Lung (tissue), 12 donors: ENCODE measurements around the gene RALGPS1. TPM values are rescaled to one million over a fixed set of nuclear protein-coding genes. Genes with fewer than 3 reads are reported as not detected.

Source experiments
- ATAC-seq: fragments of 200-7000 bp; cut with Tn5 transposase; one replicate; pipeline ENCODE4 v1.9.1; 2020; ENCODE audit warnings: moderate number of reproducible peaks; ENCODE audit not compliant: insufficient read depth, low FRiP score
- DNase-seq, 3 donors: peaks; one replicate each; pipeline ENCODE4 v3.0.0-alpha.2; 2013 to 2017
- H3K27ac ChIP-seq, 2 donors: one replicate each; pipeline ENCODE4 v1.5.1; 2013; ENCODE audit warnings: mild to moderate bottlenecking in 2 of 2, moderate library complexity in 2 of 2, control low read depth in 1 of 2, inconsistent platforms in 1 of 2, low read depth in 1 of 2, low read length in 1 of 2
- H3K27me3 ChIP-seq, 3 donors: one replicate each; pipeline ENCODE4 v1.5.1; 2013; ENCODE audit warnings: low read length in 2 of 3; ENCODE audit not compliant: control insufficient read depth in 3 of 3, insufficient read depth in 3 of 3
- H3K36me3 ChIP-seq, 4 donors: one replicate each; pipeline ENCODE4 v1.5.1; 2013; ENCODE audit warnings: low read length in 4 of 4, mild to moderate bottlenecking in 1 of 4, moderate library complexity in 1 of 4; ENCODE audit not compliant: control insufficient read depth in 4 of 4, insufficient read depth in 4 of 4
- H3K4me1 ChIP-seq, 5 donors: one replicate each; pipeline ENCODE4 v1.5.1; 2013; ENCODE audit warnings: low read length in 5 of 5, mild to moderate bottlenecking in 2 of 5, moderate library complexity in 1 of 5; ENCODE audit not compliant: control insufficient read depth in 5 of 5, insufficient read depth in 5 of 5
- H3K4me3 ChIP-seq: one replicate; pipeline ENCODE4 v1.5.1; 2013; ENCODE audit warnings: mild to moderate bottlenecking, control low read depth, moderate library complexity
- H3K9ac ChIP-seq, 2 donors: one replicate each; pipeline ENCODE4 v1.5.1; 2013; ENCODE audit warnings: low read length in 2 of 2, control low read depth in 1 of 2; ENCODE audit not compliant: insufficient read depth in 1 of 2
- H3K9me3 ChIP-seq, 4 donors: one replicate each; pipeline ENCODE4 v1.5.1; 2013; ENCODE audit warnings: low read length in 3 of 4, mild to moderate bottlenecking in 1 of 4, moderate library complexity in 1 of 4; ENCODE audit not compliant: control insufficient read depth in 4 of 4, insufficient read depth in 3 of 4
- WGBS, 2 donors: extraction: QIAGEN DNeasy Blood & Tissue Kit; methylation state at CpG; one replicate each; pipeline ENCODE4 v1.1.7; 2013; 5-methylcytosine and 5-hydroxymethylcytosine counted together
- polyA plus RNA-seq, 2 donors: library from polyadenylated mRNA; stranded (reverse); fragments of 200-250 nt; gene quantifications; one replicate each; pipeline ENCODE4 v1.2.1, GENCODE V29; 2013
- total RNA-seq, 2 donors: library from RNA; depleted of rRNA in 1 of 2; stranded (reverse); fragments of >200 nt in 1 of 2; gene quantifications; one replicate each; pipeline ENCODE4 v1.2.1, GENCODE V29; 2014 to 2021
- TF ChIP-seq, protein P1 (sequence below): IDR thresholded peaks from 2 replicates; pipeline ENCODE4 v1.5.1; 2012; ENCODE audit warnings: mild to moderate bottlenecking; ENCODE audit errors: control extremely low read depth, extremely low read depth
- donor health status: control.
- donor health status: control.
- donor health status: Bipolar disorder and iron deficiency.
- donor health status: healthy.
- donor health status: DM: yes; HTN: yes; CAD: no.

The RALGPS1 gene
- total and polyA plus RNA-seq, 4 donors = 3.5 to 30.3 (median 11.9) TPM

DNA sequence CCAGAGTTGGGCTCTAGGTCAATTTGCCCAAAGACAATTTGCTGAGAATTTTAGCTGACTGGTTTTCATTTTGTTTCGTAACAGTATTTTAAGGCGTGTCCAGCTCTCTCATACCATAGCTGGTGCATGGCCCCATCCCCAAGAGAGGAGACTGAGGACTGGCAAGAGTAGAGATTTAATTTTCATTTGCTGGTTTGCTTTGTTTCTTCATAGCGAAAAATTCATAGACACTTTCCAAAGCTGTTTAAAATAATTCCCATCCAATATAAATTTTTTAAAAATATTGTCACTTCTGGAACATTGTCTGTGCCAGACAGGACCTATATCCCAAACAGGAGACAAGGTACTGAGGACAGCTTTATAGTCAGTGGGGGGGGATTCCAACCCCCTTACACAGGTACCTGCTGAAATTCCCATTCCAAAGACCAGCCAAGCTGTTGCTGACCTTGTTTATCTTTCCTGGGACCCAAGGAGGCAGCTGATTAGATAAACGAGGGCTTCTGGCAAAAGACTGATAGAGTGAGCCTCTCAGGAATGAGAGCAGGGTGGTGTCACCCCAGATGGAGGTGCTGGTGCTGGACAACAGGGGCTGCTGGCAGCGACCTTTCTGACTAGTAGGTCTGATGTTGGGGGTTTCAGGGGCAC is 214.6 kb downstream of the RALGPS1 start:
- TF ChIP-seq, protein P1, sequence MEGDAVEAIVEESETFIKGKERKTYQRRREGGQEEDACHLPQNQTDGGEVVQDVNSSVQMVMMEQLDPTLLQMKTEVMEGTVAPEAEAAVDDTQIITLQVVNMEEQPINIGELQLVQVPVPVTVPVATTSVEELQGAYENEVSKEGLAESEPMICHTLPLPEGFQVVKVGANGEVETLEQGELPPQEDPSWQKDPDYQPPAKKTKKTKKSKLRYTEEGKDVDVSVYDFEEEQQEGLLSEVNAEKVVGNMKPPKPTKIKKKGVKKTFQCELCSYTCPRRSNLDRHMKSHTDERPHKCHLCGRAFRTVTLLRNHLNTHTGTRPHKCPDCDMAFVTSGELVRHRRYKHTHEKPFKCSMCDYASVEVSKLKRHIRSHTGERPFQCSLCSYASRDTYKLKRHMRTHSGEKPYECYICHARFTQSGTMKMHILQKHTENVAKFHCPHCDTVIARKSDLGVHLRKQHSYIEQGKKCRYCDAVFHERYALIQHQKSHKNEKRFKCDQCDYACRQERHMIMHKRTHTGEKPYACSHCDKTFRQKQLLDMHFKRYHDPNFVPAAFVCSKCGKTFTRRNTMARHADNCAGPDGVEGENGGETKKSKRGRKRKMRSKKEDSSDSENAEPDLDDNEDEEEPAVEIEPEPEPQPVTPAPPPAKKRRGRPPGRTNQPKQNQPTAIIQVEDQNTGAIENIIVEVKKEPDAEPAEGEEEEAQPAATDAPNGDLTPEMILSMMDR = no peak
- H3K9ac ChIP-seq = no peak overlapping the region
- no peak overlapping the region for H3K4me3 ChIP-seq
- peak overlapping the region in 1 of 2 donors; percentile 71 for H3K27ac ChIP-seq
- DNase-seq (no peak), ATAC-seq (no peak)
- H3K4me1 ChIP-seq = peaks cover 8 to 27% (median 18%) of the 10 kb centered on the region in 5 donors
- WGBS, 2 donors = 78 to 82% methylated on average over 5 of the region's 5 CpGs
- no peaks in the 10 kb centered on the region for H3K27me3 ChIP-seq
- peaks cover 0 to 1% (median 0%) of the 10 kb centered on the region in 4 donors for H3K9me3 ChIP-seq
- no peaks in the 10 kb centered on the region for H3K36me3 ChIP-seq

DNA sequence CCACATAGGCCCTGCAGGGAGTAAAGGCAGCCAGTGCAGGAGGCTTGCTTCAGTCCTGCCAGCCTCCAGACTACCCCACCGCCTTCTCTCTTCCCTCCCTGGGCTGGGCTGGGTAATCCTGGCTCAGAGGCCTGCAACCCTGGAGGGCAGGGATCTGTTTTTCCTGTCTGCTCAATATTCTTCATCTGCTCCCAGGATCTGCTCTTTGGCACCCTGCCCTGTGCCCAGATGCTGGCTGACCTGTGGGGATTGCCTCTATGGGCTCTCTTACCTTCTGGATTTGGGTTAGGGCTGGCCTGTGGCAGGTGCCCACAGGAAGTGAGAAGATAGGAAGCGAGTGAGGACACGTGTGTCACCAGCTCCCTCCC is 215.1 kb downstream of the RALGPS1 start:
- H3K4me1 ChIP-seq = peaks cover 8 to 32% (median 21%) of the 10 kb centered on the region in 5 donors
- DNase-seq = no peak
- H3K27me3 ChIP-seq = no peaks in the 10 kb centered on the region
- no peak overlapping the region for H3K9ac ChIP-seq
- no peaks in the 10 kb centered on the region for H3K36me3 ChIP-seq
- no peak for ATAC-seq
- no peak overlapping the region for H3K27ac ChIP-seq
- TF ChIP-seq, protein P1 = no peak
- H3K4me3 ChIP-seq = no peak overlapping the region
- 51 to 88% methylated on average over 2 to 3 of the region's 3 CpGs for WGBS, 2 donors
- peaks cover 0 to 1% (median 0%) of the 10 kb centered on the region in 4 donors for H3K9me3 ChIP-seq

DNA sequence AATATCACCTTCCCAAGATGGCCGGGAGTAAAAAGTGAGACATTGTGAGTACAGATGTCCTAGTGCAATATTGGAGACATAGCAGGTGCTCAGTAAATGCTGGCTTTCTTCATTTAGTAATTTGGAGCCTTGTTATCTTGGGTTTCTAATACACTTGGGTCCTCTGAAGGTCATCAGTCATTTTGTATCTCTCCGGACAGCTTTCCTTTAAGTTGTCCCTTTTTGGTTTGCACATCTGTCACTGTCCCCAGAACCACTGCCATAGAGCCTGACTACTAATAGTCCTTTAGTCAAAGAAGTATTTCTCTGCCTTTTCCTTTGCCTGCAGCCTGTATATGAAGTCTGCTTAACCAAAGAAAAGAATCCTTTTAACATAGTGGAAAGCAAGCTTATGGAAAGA is 215.7 kb downstream of the RALGPS1 start:
- H3K27ac ChIP-seq = no peak overlapping the region
- 94 to 97% methylated on average over 2 of the region's 2 CpGs for WGBS, 2 donors
- no peaks in the 10 kb centered on the region for H3K27me3 ChIP-seq
- DNase-seq (no peak), ATAC-seq (no peak)
- no peak overlapping the region for H3K9ac ChIP-seq
- H3K4me3 ChIP-seq = no peak overlapping the region
- H3K9me3 ChIP-seq = peaks cover 0 to 1% (median 0%) of the 10 kb centered on the region in 4 donors
- TF ChIP-seq, protein P1 = no peak
- H3K36me3 ChIP-seq = no peaks in the 10 kb centered on the region
- peaks cover 8 to 37% (median 21%) of the 10 kb centered on the region in 5 donors for H3K4me1 ChIP-seq
